ENCODE measurements around the gene DYNC1H1.

DNA sequence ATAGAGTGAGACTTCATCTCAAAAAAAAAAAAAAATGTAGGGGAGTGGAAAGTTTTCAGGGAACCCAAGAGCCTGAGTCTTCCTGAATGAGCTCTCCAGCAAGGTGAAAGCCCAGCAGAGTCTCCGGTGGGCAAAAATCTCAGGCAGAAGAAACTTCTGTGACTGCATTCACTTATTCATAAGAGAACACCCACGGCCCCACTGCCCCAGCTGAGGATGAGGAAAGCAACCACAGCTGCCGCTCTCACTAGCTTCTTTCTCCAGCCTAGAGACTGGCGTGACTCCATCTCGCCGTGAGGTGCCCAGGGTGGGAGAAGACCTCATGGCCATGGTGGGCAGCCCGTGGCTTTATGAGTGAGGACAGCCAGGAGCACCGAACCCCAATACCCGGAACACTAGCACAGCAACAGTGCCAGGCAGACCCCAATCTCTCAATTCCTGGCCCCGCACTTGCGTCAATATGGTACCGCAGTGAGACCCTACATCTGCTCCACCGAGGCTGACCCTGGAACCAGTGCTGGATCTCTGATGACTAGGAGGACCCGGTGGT lies 29.7 kb upstream of the DYNC1H1 start:
- no peak for TF ChIP-seq POLR2A (IDR thresholded peaks at IDR 0.05)
- no peak for TF ChIP-seq CTCF (IDR thresholded peaks at IDR 0.05)
